ENCODE data around the gene C4orf46.

DNA sequence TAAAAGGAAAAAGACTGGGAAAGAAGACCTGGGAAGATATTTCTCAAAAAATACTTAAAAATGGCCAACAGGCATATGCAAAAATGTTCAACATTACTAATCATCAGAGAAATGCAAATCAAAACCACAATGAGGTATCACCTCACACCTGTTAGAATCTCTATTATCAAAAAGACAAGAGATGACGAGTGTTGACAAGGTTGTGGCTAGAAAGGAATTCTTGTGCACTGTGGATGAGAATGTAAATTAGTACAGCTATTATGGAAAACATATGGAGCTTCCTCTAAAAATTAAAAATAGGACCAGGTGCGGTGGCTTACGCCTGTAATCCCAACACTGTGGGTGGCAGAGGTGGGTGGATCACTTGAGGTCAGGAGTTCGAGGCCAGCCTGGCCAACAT, 50.0 kb downstream of the C4orf46 start:
- TF ChIP-seq, protein P1, sequence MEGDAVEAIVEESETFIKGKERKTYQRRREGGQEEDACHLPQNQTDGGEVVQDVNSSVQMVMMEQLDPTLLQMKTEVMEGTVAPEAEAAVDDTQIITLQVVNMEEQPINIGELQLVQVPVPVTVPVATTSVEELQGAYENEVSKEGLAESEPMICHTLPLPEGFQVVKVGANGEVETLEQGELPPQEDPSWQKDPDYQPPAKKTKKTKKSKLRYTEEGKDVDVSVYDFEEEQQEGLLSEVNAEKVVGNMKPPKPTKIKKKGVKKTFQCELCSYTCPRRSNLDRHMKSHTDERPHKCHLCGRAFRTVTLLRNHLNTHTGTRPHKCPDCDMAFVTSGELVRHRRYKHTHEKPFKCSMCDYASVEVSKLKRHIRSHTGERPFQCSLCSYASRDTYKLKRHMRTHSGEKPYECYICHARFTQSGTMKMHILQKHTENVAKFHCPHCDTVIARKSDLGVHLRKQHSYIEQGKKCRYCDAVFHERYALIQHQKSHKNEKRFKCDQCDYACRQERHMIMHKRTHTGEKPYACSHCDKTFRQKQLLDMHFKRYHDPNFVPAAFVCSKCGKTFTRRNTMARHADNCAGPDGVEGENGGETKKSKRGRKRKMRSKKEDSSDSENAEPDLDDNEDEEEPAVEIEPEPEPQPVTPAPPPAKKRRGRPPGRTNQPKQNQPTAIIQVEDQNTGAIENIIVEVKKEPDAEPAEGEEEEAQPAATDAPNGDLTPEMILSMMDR (conservative IDR thresholded peaks at IDR 0.05) = no peak
- no peak for TF ChIP-seq ZFX (IDR thresholded peaks at IDR 0.05)
